K562 (cell line): ENCODE results near the gene BARD1.

Experiments
- HDGF ChIP-seq: fragments of 450-650 bp; IDR thresholded peaks from 2 replicates; pipeline ENCODE4 v1.6.1; 2016
- KDM4B ChIP-seq, 2 experiments: fragments of 450-650 bp in 1 of 2; sonication (generic) in 1 of 2; IDR thresholded peaks; 2 replicates each; pipeline ENCODE4 v1.6.1; 2016 to 2017; ENCODE audit warnings: borderline replicate concordance in 2 of 2, antibody characterized with exemption in 1 of 2, low read depth in 1 of 2, mild to moderate bottlenecking in 1 of 2
- KLF10 ChIP-seq: fragments of 250-450 bp; sonication (Bioruptor Pico); IDR thresholded peaks from 2 replicates; pipeline ENCODE4 v1.6.1; 2021; ENCODE audit warnings: matching md5 sums
- MAZ ChIP-seq, 2 experiments: fragments of 450-650 bp in 1 of 2; sonication (generic) in 1 of 2; formaldehyde crosslinking; IDR thresholded peaks in 1 of 2; conservative IDR thresholded peaks in 1 of 2; 2 replicates each; pipeline versions ENCODE4 v1.4.0 to v1.5.0; 2020; ENCODE audit warnings: mild to moderate bottlenecking in 1 of 2, missing genetic modification reagents in 1 of 2
- MTA3 ChIP-seq: fragments of 450-650 bp; formaldehyde crosslinking; IDR thresholded peaks from 2 replicates; pipeline ENCODE4 v1.6.1; 2017; ENCODE audit warnings: mild to moderate bottlenecking, borderline replicate concordance
- SMARCA4 ChIP-seq: fragments of 450-650 bp; IDR thresholded peaks from 2 replicates; pipeline ENCODE4 v1.6.1; 2016
- SMARCE1 ChIP-seq: fragments of 450-650 bp; IDR thresholded peaks from 2 replicates; pipeline ENCODE4 v1.7.1; 2016; ENCODE audit warnings: mild to moderate bottlenecking
- ZFX ChIP-seq: sonication (generic); formaldehyde crosslinking; IDR thresholded peaks from 2 replicates; pipeline ENCODE4 v1.8.0; 2022; ENCODE audit warnings: mild to moderate bottlenecking, missing genetic modification reagents, moderate library complexity
- TF ChIP-seq, protein P1 (sequence below): fragments of 250-450 bp; sonication (Bioruptor Pico); IDR thresholded peaks from 2 replicates; pipeline ENCODE4 v1.8.0; 2021; ENCODE audit warnings: moderate library complexity, mild to moderate bottlenecking, inconsistent platforms
- TF ChIP-seq, protein P2 (sequence below), 3 experiments: IDR thresholded peaks in 2 of 3; conservative IDR thresholded peaks in 1 of 3; 2 replicates each; pipeline ENCODE4 v1.5.1; 2011 to 2012; ENCODE audit warnings: low read length in 3 of 3, mild to moderate bottlenecking in 3 of 3, control low read depth in 2 of 3, improper control_type of control experiment in 1 of 3, inconsistent platforms in 1 of 3, low read depth in 1 of 3, mixed read lengths in 1 of 3, moderate library complexity in 1 of 3; ENCODE audit not compliant: insufficient read depth in 2 of 3
- TF ChIP-seq, protein P3 (sequence below), 2 experiments: fragments of 450-650 bp in 1 of 2; IDR thresholded peaks; 2 replicates each; pipeline ENCODE4 v1.6.1; 2011 to 2017; ENCODE audit warnings: low read depth in 2 of 2, antibody characterized with exemption in 1 of 2, borderline replicate concordance in 1 of 2, low read length in 1 of 2, mild to moderate bottlenecking in 1 of 2, mixed read lengths in 1 of 2; ENCODE audit not compliant: control insufficient read depth in 1 of 2
- TF ChIP-seq, protein P4 (sequence below): fragments of 250-450 bp; sonication (Bioruptor Pico); IDR thresholded peaks from 2 replicates; pipeline ENCODE4 v1.5.0; 2021
- TF ChIP-seq, protein P5 (sequence below): fragments of 450-650 bp; conservative IDR thresholded peaks from 2 replicates; pipeline ENCODE4 v1.6.1; 2016; ENCODE audit warnings: missing genetic modification characterization, low read depth, mild to moderate bottlenecking, control low read depth, missing compliant biosample characterization

DNA sequence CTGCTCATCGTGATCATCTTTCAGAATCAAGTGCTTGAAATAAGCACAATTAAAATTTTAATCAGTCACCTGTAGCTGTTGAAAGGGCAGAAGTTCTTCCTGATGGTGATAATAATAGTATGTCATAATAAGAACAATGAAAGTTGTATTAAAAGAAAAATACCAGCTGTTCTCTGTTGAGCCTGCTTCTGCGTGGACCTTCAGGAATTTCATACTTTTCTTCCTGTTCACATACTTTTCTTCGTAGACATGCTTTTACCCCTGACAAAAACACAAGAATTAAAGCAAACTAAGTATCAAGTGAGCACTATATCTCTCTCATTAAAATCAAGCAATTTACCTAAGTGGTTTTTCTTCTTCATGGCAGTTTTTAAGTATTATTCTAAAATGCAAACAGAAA, 79.2 kb downstream of the BARD1 start:
- TF ChIP-seq HDGF (no peak), MTA3 (no peak), KLF10 (CRISPR knock-in tag) (no peak), SMARCA4 (no peak), MAZ (CRISPR knock-in tag; conservative IDR thresholded peaks at IDR 0.05 in 1 of 2, IDR thresholded peaks at IDR 0.05 in 1 of 2) (no peak), ZFX (CRISPR knock-in tag) (no peak), SMARCE1 (no peak), KDM4B (IDR thresholded peaks at IDR 0.05; ENCODE audit: borderline replicate concordance in 2 of 2, low read depth in 1 of 2) (no peak)
- TF ChIP-seq, protein P1, sequence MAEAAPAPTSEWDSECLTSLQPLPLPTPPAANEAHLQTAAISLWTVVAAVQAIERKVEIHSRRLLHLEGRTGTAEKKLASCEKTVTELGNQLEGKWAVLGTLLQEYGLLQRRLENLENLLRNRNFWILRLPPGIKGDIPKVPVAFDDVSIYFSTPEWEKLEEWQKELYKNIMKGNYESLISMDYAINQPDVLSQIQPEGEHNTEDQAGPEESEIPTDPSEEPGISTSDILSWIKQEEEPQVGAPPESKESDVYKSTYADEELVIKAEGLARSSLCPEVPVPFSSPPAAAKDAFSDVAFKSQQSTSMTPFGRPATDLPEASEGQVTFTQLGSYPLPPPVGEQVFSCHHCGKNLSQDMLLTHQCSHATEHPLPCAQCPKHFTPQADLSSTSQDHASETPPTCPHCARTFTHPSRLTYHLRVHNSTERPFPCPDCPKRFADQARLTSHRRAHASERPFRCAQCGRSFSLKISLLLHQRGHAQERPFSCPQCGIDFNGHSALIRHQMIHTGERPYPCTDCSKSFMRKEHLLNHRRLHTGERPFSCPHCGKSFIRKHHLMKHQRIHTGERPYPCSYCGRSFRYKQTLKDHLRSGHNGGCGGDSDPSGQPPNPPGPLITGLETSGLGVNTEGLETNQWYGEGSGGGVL (CRISPR knock-in tag) = no peak
- TF ChIP-seq, protein P2, sequence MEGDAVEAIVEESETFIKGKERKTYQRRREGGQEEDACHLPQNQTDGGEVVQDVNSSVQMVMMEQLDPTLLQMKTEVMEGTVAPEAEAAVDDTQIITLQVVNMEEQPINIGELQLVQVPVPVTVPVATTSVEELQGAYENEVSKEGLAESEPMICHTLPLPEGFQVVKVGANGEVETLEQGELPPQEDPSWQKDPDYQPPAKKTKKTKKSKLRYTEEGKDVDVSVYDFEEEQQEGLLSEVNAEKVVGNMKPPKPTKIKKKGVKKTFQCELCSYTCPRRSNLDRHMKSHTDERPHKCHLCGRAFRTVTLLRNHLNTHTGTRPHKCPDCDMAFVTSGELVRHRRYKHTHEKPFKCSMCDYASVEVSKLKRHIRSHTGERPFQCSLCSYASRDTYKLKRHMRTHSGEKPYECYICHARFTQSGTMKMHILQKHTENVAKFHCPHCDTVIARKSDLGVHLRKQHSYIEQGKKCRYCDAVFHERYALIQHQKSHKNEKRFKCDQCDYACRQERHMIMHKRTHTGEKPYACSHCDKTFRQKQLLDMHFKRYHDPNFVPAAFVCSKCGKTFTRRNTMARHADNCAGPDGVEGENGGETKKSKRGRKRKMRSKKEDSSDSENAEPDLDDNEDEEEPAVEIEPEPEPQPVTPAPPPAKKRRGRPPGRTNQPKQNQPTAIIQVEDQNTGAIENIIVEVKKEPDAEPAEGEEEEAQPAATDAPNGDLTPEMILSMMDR (IDR thresholded peaks at IDR 0.05 in 2 of 3, conservative IDR thresholded peaks at IDR 0.05 in 1 of 3; ENCODE audit: insufficient read depth in 2 of 3, low read depth in 1 of 3, low read length in 3 of 3) = no peak
- TF ChIP-seq, protein P3, sequence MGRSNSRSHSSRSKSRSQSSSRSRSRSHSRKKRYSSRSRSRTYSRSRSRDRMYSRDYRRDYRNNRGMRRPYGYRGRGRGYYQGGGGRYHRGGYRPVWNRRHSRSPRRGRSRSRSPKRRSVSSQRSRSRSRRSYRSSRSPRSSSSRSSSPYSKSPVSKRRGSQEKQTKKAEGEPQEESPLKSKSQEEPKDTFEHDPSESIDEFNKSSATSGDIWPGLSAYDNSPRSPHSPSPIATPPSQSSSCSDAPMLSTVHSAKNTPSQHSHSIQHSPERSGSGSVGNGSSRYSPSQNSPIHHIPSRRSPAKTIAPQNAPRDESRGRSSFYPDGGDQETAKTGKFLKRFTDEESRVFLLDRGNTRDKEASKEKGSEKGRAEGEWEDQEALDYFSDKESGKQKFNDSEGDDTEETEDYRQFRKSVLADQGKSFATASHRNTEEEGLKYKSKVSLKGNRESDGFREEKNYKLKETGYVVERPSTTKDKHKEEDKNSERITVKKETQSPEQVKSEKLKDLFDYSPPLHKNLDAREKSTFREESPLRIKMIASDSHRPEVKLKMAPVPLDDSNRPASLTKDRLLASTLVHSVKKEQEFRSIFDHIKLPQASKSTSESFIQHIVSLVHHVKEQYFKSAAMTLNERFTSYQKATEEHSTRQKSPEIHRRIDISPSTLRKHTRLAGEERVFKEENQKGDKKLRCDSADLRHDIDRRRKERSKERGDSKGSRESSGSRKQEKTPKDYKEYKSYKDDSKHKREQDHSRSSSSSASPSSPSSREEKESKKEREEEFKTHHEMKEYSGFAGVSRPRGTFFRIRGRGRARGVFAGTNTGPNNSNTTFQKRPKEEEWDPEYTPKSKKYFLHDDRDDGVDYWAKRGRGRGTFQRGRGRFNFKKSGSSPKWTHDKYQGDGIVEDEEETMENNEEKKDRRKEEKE (IDR thresholded peaks at IDR 0.05; ENCODE audit: borderline replicate concordance in 1 of 2, control insufficient read depth in 1 of 2, low read depth in 2 of 2, low read length in 1 of 2) = no peak
- TF ChIP-seq, protein P4, sequence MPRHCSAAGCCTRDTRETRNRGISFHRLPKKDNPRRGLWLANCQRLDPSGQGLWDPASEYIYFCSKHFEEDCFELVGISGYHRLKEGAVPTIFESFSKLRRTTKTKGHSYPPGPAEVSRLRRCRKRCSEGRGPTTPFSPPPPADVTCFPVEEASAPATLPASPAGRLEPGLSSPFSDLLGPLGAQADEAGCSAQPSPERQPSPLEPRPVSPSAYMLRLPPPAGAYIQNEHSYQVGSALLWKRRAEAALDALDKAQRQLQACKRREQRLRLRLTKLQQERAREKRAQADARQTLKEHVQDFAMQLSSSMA (CRISPR knock-in tag) = no peak
- TF ChIP-seq, protein P5, sequence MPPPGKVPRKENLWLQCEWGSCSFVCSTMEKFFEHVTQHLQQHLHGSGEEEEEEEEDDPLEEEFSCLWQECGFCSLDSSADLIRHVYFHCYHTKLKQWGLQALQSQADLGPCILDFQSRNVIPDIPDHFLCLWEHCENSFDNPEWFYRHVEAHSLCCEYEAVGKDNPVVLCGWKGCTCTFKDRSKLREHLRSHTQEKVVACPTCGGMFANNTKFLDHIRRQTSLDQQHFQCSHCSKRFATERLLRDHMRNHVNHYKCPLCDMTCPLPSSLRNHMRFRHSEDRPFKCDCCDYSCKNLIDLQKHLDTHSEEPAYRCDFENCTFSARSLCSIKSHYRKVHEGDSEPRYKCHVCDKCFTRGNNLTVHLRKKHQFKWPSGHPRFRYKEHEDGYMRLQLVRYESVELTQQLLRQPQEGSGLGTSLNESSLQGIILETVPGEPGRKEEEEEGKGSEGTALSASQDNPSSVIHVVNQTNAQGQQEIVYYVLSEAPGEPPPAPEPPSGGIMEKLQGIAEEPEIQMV (tag) = no peak
